Measurements from ENCODE around the gene CMSS1.
A peak's percentile ranks its signal among the peaks of the same experiment; 100 is the strongest.

CMSS1 gene

DNA sequence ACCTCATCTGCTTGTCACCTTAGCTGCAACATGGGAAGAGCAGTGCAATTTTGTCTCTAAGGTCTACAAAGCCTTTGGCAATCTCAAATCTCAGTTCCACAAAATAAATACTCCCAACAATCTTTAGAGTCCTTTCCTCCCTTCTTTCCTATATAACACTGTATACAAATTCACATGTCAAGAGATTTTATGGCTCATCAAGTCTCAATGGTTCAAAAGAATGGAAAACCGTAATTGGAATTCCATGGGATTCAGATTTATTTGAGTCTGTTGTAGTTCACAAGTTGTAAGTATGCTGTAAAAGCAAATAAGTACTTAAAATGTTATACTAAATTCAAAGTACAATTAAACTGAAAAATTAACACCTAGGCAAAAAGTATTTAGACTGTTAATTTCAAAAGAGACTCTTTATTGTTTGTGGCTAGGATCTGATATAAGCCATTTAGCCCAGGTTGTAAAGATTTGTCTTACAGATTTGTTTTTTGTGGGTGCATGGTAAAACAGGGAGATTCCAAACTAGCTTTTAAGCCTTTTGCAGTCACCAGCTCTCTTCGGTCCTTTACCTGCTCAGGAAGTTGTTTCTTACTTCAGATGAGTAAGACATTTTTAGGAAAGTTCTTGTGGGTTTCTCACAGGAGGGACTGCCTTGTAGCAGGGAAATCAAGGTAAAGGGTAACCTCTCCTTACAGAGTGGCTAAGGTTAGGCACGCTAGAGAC lies 50.1 kb downstream of the CMSS1 start:
- FAIRE-seq (peak; percentile 57), DNase-seq (ENCODE audit: insufficient read length, low spot score) (no peak)
- TF ChIP-seq POLR2A (IDR thresholded peaks at IDR 0.05; ENCODE audit: low read depth, low read length), result no peak

DNA sequence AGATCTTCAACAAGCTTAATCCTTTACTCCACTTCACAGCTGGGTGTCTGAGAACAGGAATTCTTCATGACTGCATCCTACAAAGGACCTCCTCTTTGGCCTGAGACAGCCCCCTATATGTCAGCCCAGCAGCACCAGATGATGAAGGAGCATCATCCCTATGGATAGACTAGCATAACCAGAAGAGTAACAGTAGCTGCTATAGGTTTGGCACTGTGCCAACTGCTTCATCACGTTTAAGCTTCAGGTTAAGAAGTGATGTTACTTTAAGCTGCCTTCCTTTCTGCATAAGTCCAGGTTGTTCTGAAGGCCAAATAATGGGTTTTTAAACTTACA lies 50.6 kb downstream of the CMSS1 start:
- FAIRE-seq, result peak; percentile 67
- DNase-seq (ENCODE audit: insufficient read length, low spot score), result no peak
- no peak for TF ChIP-seq POLR2A (IDR thresholded peaks at IDR 0.05; ENCODE audit: low read depth, low read length)

DNA sequence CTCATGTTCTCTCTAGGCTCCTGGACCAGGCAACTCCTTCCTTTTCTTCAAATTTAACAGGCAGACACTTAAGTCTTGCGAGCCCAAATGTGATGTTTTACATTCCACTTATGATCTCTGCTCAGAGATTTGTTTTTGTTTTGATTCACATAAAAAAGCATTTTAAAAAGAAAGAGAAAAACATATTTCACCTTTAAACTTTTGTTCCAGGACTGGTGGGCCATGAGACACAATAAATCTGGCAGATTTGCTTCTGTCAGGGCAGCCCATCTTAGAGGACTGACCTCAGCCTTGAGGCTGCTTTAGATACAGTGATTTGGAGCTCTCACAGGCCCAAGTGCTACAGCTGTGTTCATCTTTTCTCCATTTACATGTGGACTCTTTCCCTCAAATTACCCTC lies 52.0 kb downstream of the CMSS1 start:
- DNase-seq (ENCODE audit: insufficient read length, low spot score), result no peak
- no peak for TF ChIP-seq POLR2A (IDR thresholded peaks at IDR 0.05; ENCODE audit: low read depth, low read length)
- no peak for FAIRE-seq

DNA sequence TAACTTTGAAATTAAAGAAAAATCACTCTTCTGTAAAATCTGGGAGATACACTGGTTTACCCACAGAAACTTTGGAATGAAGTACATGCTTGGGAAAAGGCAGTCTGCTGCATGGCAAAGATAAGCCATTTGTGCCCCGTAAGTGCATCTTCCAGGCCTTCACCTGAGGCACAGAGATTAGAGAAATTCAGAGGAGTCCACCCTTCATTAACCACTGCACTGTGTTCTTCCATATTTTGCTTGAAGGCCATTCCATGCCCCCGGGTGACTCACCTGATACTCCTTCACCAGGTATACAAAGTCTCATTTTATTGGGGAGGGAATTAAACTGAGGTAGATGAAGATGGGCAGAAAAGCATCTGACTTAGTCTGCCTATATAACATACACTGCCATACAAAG lies 53.0 kb downstream of the CMSS1 start:
- no peak for TF ChIP-seq POLR2A (IDR thresholded peaks at IDR 0.05; ENCODE audit: low read depth, low read length)
- FAIRE-seq, result peak; percentile 33
- DNase-seq (ENCODE audit: insufficient read length, low spot score), result no peak

GRCh38 chr3:99871231-99872045 lies 53.8 kb downstream of the CMSS1 start:
- DNase-seq (ENCODE audit: insufficient read length, low spot score) (no peak), FAIRE-seq (no peak)
- no peak for TF ChIP-seq POLR2A (IDR thresholded peaks at IDR 0.05; ENCODE audit: low read depth, low read length)

- FAIRE-seq (peak; percentile 55), DNase-seq (ENCODE audit: insufficient read length, low spot score) (no peak)
- no peak for TF ChIP-seq POLR2A (IDR thresholded peaks at IDR 0.05; ENCODE audit: low read depth, low read length)
These were observed 55.2 kb downstream of the CMSS1 start for GRCh38 chr3:99872923-99873254.

DNA sequence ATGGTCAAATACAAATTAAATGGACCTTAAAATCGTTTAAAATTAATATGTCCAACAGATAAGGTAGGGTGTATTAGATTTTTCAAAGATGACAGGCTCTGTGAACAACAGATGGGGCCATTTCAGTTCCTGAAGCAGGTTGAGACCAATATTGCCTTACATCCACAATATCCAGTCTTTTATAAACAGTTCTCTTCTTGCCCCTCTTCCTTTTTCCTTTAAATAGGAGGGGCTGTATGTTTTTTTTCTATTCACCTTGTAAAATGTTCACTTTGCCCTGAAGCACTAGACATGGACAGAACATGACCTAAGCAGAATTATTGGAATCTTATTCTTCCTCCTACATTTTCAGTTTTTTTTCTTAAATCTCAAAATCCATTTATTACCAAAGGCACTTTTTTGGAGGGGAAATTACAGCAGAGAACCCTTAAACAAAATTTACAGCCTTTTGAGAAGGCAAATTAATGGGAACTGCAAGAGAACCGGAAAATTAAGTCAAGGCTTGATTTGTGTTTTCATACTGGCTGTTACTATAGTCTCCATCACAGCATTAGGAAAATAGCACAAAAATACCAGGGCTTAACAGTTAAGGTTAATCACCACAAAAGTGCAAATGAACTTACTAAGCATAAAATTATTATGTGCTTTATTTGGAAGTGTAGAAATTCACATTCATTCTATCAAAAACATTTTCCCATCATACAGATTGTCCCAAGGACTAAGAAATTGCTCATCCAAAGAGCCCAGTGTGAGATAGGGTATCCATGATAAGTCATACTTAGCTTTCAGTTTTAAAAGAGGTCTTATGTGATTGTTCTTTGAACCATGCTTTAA lies 55.8 kb downstream of the CMSS1 start:
- DNase-seq (ENCODE audit: insufficient read length, low spot score) (no peak), FAIRE-seq (peak; percentile 87)
- TF ChIP-seq POLR2A (IDR thresholded peaks at IDR 0.05; ENCODE audit: low read depth, low read length), result no peak

- no peak for TF ChIP-seq POLR2A (IDR thresholded peaks at IDR 0.05; ENCODE audit: low read depth, low read length)
- DNase-seq (ENCODE audit: insufficient read length, low spot score), result no peak
- FAIRE-seq, result peak; percentile 11
These were observed 56.8 kb downstream of the CMSS1 start for GRCh38 chr3:99874237-99875002.

GRCh38 chr3:99875581-99875928 lies 57.9 kb downstream of the CMSS1 start:
- FAIRE-seq (peak; percentile 81), DNase-seq (ENCODE audit: insufficient read length, low spot score) (no peak)
- no peak for TF ChIP-seq POLR2A (IDR thresholded peaks at IDR 0.05; ENCODE audit: low read depth, low read length)

DNA sequence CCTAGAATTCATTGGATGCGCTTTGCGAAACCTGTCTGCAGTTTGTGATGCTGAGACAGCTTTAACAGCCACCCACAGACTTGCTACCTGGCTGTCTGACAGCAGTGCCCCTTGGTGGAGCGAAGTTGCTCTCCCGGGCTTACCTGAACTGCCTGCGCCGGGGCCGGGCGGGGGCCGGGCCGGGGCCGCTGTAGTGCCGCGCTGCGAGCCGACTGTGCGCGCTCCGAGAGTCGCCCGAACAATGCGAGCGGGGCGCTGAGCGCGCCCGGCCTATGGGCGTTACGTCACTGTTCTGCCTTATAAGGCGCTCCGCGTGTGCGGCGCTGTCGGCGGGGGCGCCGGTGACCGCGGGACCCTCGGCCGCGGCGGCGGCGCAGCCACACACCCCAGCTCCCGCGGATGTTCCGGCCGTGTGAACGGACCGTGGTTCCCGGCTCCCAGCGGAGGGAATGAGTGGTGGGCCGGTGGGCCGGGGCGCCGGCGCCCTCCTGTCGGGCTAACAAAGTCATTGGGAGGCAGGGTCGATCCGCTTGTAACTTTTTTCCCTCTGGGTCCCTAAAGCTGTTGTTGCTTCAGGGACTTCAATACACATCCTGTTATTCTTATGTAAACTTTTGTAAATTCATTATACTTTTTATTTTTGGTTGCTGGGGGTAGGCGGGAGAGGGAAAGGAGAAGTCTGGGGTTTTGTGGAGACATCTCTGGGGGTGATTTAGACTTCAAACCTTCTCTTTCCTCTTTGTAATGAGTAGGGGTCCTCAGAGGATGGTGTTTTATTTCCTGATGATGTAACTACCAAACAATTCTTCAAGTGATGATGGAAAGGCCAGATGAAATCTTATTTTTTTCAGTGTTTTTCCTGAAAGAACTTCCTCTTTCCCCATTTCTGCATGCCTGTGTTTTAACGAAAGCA lies 58.5 kb downstream of the CMSS1 start:
- TF ChIP-seq POLR2A (IDR thresholded peaks at IDR 0.05; ENCODE audit: low read depth, low read length), result peak; percentile 33; the same call in 1 of the 2 replicates
- DNase-seq (ENCODE audit: insufficient read length, low spot score), result peak; percentile 21
- FAIRE-seq, result no peak

DNA sequence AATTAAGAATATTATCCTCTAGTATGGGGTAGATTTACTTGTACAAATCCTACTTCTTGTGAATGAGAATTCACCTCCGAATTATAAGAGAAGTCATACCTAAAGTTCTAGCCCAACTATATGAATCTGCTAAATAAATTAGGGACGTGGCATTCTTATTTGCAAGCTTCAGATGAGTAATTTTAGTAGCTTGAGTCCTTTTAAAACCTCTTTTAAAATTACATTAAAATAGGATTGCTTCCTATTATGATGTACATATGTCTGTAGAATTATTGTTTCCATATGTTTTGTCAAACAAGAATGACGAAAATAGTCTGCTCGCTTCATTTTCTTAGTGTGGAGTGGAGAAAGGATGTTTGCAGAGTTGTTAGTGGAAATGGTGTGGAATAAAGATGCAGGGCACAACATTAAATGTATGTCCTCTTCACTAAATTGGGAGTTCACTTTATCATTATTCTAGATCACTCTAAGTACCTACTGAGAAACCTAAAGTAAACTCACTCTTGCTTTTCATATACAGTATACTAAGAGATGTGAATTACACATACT lies 59.4 kb downstream of the CMSS1 start:
- no peak for TF ChIP-seq POLR2A (IDR thresholded peaks at IDR 0.05; ENCODE audit: low read depth, low read length)
- peak; percentile 33 for FAIRE-seq

GRCh38 chr3:99878005-99878404 lies 60.3 kb downstream of the CMSS1 start:
- TF ChIP-seq POLR2A (IDR thresholded peaks at IDR 0.05; ENCODE audit: low read depth, low read length), result no peak
- DNase-seq (ENCODE audit: insufficient read length, low spot score) (peak; percentile 50), FAIRE-seq (peak; percentile 98)

More for the DNA sequence above, 59.4 kb downstream of the CMSS1 start:
- no peak for DNase-seq (ENCODE audit: insufficient read length, low spot score)
